A549 treated with CpdA at 1 μM for 4 hours (cell line): ENCODE data around the gene KRT36. TPM values are rescaled to one million over a fixed set of nuclear protein-coding genes. Genes with fewer than 3 reads are reported as not detected.

Experiments used
- total RNA-seq: library from RNA; stranded (reverse); fragments of 200-300 nt; extraction: Qiagen RNA extraction; gene quantifications from 5 replicates; pipeline ENCODE4 v1.2.3, GENCODE V29; 2022; ENCODE audit warnings: low read depth

KRT36 gene
- not detected in 5 replicates for total RNA-seq

GRCh38 chr17:41489531-41489930, at the start of gene KRT36:
TSS of gene KRT36 (minus strand) at chr17:41489910. CDS start at chr17:41489864, 46 bp downstream.

GRCh38 chr17:41518789-41519449, 29.2 kb upstream of the KRT36 start, which contains the start of gene KRT15:
TSS of gene KRT15 (minus strand) at chr17:41518890. CDS start at chr17:41518827, 63 bp downstream.

GRCh38 chr17:41505007-41505808, 15.5 kb upstream of the KRT36 start, which contains the start of gene KRT13:
TSS of gene KRT13 (minus strand) at chr17:41505612. CDS start at chr17:41505550, 62 bp downstream.

GRCh38 chr17:41481036-41481435, 8.7 kb downstream of the KRT36 start, which contains the start of gene KRT35:
TSS of gene KRT35 (minus strand) at chr17:41481151. CDS start at chr17:41481097, 54 bp downstream.

GRCh38 chr17:41466988-41467387, 22.7 kb downstream of the KRT36 start, which contains the start of gene KRT32:
TSS of gene KRT32 (minus strand) at chr17:41467386. CDS start at chr17:41467325, 61 bp downstream.

GRCh38 chr17:41440531-41441033, 49.1 kb downstream of the KRT36 start, which contains the start of gene KRT38:
TSS of gene KRT38 (minus strand) at chr17:41440983. CDS start at chr17:41440921, 62 bp downstream.

Other genes with a start within 250 kb of the KRT36 start
- gene KRTAP9-4, start 240.2 kb downstream of the KRT36 start, total RNA-seq, result not detected in 5 replicates
- gene KRTAP9-9, start 234.5 kb downstream of the KRT36 start, total RNA-seq, result not detected in 5 replicates
- not detected in 5 replicates for gene KRTAP9-6, start 224.5 kb downstream of the KRT36 start, total RNA-seq
- gene KRTAP9-7, start 214.2 kb downstream of the KRT36 start, total RNA-seq, result not detected in 5 replicates
- not detected in 5 replicates for gene KRTAP29-1, start 187.1 kb downstream of the KRT36 start, total RNA-seq
- gene KRTAP16-1, start 180.6 kb downstream of the KRT36 start, total RNA-seq, result not detected in 5 replicates
- gene KRTAP17-1, start 174.2 kb downstream of the KRT36 start, total RNA-seq, result not detected in 5 replicates
- not detected in 5 replicates for gene KRT33A, start 139.1 kb downstream of the KRT36 start, total RNA-seq
- gene KRT33B, start 120.1 kb downstream of the KRT36 start, total RNA-seq, result 0.05 to 0.13 TPM (median 0.10 TPM) in 3 of 5 replicates, not detected in the others
- 0.25 to 0.64 TPM (median 0.35 TPM) in 5 replicates for gene KRT34, start 107.6 kb downstream of the KRT36 start, total RNA-seq
- gene KRT31, start 92.3 kb downstream of the KRT36 start, total RNA-seq, result not detected in 5 replicates
- gene KRT37, start 65.3 kb downstream of the KRT36 start, total RNA-seq, result not detected in 5 replicates
- not detected in 5 replicates for gene KRT38, start 48.9 kb downstream of the KRT36 start, total RNA-seq
- gene KRT32, start 22.5 kb downstream of the KRT36 start, total RNA-seq, result 0.06 to 0.08 TPM in 2 of 5 replicates, not detected in the others
- not detected in 5 replicates for gene KRT35, start 8.8 kb downstream of the KRT36 start, total RNA-seq
- 0.16 to 0.30 TPM (median 0.20 TPM) in 5 replicates for gene KRT13, start 15.7 kb upstream of the KRT36 start, total RNA-seq
- 3.5 to 6.2 TPM (median 5.4 TPM) in 5 replicates for gene KRT15, start 29.0 kb upstream of the KRT36 start, total RNA-seq
- gene KRT19, start 38.4 kb upstream of the KRT36 start, total RNA-seq, result 43.9 to 68.3 TPM (median 57.0 TPM) in 5 replicates
- gene KRT9, start 82.1 kb upstream of the KRT36 start, total RNA-seq, result not detected in 5 replicates
- 0.14 to 0.30 TPM (median 0.16 TPM) in 3 of 5 replicates, not detected in the others for gene KRT14, start 97.0 kb upstream of the KRT36 start, total RNA-seq
- 0.43 to 0.96 TPM (median 0.73 TPM) in 5 replicates for gene KRT16, start 122.9 kb upstream of the KRT36 start, total RNA-seq
- 0.77 to 1.2 TPM (median 1.1 TPM) in 5 replicates for gene KRT17, start 134.7 kb upstream of the KRT36 start, total RNA-seq
- gene EIF1, start 199.0 kb upstream of the KRT36 start, total RNA-seq, result 1,218 to 1,665 TPM (median 1,423 TPM) in 5 replicates
- 0.14 TPM in 1 of 5 replicates, not detected in the others for gene GAST, start 222.4 kb upstream of the KRT36 start, total RNA-seq
- 1.2 to 1.9 TPM (median 1.7 TPM) in 5 replicates for gene HAP1, start 244.7 kb upstream of the KRT36 start, total RNA-seq